ENCODE results near the gene STAG3.
"Not testable (repeated sequence)": the region's sequence is repeated elsewhere in the genome, so short reads cannot be mapped to it uniquely, and the experiment has no call there.

Gene STAG3

DNA sequence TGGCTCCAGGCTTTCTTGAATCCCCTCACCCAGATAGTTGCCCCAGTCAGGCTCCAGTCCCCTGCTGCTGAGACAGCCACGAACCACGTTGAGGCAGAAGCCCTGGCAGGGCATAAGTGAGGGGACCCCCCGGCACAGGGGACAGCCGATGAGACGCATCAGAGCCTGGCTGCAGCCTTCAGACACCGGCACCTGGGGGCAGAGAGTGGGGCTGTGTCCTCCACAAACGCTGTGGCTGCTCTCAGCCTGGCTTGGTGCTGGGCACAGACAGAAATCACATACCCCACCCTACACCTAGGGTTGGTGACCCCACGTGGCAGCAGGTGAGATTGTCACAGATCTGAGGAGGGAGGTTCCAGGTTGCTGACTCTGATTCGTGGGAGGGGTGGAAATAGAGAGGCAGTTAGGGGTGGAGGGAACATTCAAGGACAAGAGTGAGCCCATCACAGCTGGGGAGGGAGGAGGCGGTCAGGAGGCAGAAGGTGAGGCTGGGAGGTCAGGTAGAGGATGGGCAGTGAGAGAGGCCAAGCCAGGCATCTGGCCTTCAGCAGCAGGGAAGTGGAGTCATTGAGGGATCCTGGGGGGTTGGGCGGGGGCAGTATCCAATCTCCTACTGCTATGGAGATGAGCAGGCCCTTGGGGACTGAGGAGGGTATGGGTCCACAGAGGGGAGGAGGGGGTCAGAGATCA, 3.8 kb upstream of the STAG3 start:
- H3K4me3 ChIP-seq (ENCODE audit: low read length) = no peak overlapping the region
- no peak for TF ChIP-seq ZNF274 (IDR thresholded peaks at IDR 0.05; ENCODE audit: low read depth, low read length)

DNA sequence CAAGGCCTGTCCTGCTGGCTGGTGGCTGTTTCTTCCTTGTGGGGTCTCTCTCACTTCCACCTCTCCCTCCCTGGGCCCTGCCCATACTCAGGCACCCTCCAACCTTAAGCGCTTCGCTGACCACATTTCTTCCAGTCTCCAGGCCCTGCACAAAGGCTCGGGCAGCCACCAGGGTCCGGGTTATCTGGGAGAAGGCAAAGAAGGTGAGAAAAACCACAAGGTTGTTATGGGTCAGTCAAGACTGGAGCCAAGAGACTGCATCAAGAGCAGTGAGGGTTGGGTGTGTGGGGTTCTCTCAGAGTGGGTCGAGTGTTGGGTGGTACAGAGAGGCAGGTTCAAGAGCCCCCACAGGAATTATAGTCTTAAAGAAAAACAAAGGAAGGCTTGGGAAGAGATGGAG, 3.1 kb upstream of the STAG3 start:
- no peak for TF ChIP-seq ZNF274 (IDR thresholded peaks at IDR 0.05; ENCODE audit: low read depth, low read length)

DNA sequence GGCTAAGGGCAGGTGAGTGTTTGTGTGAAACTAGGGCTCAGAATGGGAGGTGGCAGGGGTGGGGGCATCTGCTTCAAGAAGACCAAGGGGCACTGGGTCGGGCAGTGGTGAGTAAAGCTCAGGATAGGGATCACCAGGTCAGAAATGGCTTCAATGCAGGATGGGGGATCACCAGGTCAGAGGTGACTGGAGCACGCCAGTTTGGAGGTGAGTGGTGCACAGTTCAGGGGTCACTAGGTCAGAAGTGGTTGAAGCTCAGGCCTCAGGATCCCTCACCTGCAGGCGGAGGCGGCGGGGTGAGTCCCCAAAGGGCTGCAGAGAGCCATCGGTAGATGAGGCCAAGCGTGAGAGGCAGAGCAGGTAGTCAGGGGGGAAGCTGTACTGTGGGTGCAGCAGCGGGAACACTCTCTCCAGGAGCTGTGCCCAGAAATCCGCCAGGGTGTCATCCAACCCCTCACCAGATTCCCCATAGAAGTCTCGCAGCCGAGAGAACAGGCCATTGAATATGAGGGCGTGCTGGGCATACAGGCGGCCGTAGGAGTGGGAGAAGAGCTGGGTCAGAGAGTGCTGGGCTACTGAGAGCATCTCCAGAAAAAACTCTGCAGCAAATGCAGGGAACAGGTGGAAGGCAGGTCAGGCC, 2.3 kb upstream of the STAG3 start:
- TF ChIP-seq ZNF274 (IDR thresholded peaks at IDR 0.05; ENCODE audit: low read depth, low read length) = no peak
- H3K4me3 ChIP-seq (ENCODE audit: low read length) = no peak overlapping the region

More for the DNA sequence above, 3.1 kb upstream of the STAG3 start:
- H3K4me3 ChIP-seq (ENCODE audit: low read length) = no peak overlapping the region

DNA sequence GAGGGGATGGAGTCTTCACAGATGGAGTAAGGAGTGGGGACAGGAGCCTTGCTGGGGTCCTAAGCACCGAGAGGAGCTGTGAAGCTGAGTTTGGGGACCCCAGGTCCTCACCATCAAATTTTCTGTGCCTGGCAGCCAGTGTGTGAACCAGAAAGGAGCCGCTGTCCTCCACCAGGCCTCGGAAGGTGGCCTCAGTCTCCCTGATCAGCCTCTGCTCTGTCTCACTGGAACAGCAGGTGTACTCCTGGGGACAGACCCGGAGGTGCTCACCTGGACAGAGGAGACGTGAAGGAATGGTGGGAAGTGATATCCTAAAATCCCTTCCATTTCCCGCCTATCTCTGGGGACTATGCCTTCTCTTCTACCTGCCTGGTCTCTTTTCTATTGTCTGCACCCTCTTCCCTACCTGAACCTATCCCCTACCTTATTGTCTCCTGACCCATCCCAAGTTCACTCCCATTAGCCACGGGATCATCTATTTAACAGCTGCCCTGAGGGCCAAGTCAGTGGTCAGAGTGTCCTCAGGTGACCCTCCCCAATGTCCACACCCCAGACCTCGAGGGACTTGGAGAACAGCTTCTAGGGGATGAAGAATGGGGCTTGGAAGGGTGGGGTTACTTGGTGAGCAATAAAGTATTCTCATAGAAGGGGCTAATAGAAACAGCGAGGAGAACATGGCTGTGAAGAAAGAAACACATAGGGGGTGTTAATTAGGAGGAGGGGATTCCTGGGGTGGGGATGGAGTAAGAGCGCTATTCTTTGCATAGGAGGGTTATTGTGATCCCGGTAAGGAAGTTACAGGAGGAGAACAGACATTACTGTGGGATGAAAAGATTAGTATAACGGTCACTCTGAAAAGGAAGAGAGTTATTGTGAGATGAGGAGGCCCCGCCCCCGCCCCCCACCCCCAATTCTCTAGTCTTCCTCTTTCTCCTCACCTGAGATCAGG, 1.3 kb upstream of the STAG3 start:
- TF ChIP-seq ZNF274 (IDR thresholded peaks at IDR 0.05; ENCODE audit: low read depth, low read length) = no peak
- peak overlapping the region; percentile 63 for H3K4me3 ChIP-seq (ENCODE audit: low read length)

DNA sequence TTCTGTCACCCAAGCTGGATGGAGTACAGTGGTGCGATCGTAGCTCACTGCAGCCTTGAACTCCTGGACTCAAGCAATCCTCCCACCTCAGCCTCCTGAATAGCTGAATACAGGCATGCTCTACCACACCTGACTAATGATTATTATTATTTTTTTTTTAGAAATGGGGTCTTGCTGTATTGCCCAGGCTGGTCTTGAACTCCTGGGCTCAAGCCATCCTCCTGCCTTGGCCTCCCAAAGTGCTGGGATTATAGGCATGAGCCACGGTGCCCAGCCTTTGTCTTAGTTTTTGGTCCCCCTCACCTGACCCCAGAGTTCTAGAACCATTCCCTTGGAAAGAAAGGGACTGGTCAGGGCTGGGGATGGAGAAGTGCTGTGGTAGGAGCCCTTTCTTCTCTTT, 2.4 kb downstream of the STAG3 start:
- H3K4me3 ChIP-seq (ENCODE audit: low read length) = not testable (repeated sequence)

DNA sequence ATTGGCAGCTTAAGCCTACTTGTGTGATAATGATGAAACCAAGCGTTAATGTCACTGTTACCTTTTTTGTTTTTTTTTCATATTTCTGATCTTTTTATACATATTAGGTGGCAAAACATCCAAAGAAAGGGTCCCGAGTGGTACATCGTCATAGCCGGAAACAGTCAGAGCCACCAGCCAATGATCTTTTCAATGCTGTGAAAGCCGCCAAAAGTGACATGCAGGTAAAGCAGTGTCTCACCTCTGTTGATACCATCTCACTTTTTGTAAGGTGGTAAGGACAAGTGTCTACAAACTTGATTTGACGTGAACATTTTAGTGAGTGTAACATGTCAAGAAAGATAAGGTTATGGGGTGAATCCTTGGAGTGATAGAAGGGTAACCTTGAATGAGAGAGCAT, 4.9 kb downstream of the STAG3 start:
- H3K4me3 ChIP-seq (ENCODE audit: low read length) = not testable (repeated sequence)

DNA sequence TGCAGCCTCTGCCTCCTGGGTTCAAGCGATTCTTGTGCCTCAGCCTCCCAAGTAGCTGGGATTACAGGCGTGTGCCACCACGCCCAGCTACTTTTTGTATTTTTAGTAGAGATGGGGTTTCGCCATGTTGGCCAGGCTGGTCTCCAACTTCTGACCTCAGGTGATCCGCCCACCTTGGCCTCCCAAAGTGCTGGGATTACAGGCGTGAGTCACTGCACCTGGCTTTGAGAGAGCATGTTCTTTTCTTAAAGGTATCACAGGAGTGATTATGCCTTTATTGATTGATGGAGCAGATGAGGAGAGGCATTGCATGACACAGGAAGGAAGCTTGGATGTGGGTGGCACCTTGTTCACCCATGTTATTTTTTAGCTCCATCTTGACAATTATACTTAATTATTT, 5.4 kb downstream of the STAG3 start:
- not testable (repeated sequence) for H3K4me3 ChIP-seq (ENCODE audit: low read length)

DNA sequence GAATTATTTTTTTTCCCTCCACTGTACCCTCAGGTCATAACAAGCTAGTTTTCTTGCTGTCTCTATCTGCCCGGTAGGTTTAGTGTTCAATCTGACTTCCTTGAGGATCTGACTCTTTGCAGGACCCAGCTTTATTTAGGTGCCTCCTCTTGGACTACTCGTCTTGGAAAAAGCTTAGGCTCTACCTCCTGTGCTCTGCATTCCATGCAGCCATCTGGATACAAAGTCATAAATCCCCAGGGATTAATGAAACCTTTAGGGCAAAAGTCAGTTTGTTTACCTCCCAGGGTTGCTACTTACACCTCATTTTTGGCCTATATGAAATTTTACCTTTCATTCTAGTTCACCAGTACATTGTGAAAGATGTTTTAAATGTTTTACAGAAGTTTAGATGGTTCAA, 8.0 kb downstream of the STAG3 start:
- no peak for TF ChIP-seq ZNF274 (IDR thresholded peaks at IDR 0.05; ENCODE audit: low read depth, low read length)
- H3K4me3 ChIP-seq (ENCODE audit: low read length) = no peak overlapping the region

DNA sequence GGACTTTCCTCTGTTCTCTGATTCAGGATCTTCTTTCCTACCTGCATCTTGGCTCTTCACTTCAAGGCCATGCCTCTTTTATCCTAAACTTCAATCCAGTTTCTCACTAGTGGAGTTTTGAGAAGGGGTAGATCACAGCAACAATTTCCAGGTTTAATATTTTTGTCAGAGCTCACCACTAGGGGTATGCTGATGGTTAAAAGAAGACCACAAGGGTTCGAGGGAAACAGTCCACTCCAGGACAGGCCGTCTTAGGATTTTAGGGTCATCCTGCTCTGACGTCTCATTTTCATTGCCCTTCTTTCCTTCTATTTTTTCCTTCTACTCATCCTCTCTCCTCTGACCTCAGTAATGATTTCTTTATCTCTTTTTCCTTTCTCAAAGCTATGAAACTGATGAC, 11.3 kb downstream of the STAG3 start:
- no peak overlapping the region for H3K4me3 ChIP-seq (ENCODE audit: low read length)
- TF ChIP-seq ZNF274 (IDR thresholded peaks at IDR 0.05; ENCODE audit: low read depth, low read length) = no peak

DNA sequence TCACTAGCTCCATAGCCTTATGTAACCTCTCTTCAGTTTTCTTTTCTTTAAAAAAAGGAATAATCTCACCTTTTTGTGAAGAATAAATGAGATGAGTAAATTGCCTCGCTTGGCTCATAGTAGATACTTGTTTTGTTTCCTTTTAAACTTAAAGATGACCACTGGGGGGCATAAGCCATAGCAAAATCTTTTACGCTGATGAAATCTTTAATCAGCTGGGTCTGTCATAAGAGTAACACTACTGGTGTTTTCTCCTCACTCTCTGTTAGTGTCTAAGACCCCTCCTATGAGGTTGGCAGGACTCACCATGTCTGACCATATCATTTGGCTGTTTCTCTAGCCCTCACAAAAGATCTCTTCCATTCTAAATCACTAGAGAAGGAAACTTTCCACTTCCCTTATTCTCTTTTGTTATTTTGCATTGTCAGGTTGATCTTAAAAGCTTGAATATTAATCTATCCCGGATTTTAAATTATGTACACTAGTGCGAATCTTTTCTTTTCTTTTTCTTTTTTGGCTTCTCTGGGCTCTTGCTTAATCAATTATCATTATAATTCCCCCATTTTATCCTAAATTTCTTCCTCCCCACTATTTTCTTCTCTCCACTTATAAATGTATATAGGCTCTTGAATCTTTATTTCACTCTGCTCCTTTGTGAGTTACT, 12.5 kb downstream of the STAG3 start:
- no peak for TF ChIP-seq ZNF274 (IDR thresholded peaks at IDR 0.05; ENCODE audit: low read depth, low read length)
- H3K4me3 ChIP-seq (ENCODE audit: low read length) = no peak overlapping the region

DNA sequence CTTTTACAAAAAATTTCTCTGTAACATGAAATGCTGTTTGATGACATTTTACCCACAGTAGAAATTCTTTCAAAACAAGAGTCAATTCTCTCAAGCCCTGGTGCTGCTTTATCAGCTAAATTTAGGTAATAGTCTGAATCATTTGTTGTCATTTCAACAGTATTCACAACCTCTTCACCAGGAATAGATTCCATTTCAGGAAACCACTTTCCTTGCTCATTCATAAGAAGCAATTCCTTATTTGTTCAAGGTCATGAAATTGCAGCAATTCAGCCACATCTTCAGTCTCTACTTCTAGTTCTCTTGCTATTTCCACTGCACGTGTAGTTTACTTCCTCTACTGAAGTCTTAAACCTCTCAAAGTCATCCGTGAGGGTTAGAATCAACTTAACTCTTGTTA, 14.1 kb downstream of the STAG3 start:
- no peak for TF ChIP-seq ZNF274 (IDR thresholded peaks at IDR 0.05; ENCODE audit: low read depth, low read length)
- H3K4me3 ChIP-seq (ENCODE audit: low read length) = no peak overlapping the region

DNA sequence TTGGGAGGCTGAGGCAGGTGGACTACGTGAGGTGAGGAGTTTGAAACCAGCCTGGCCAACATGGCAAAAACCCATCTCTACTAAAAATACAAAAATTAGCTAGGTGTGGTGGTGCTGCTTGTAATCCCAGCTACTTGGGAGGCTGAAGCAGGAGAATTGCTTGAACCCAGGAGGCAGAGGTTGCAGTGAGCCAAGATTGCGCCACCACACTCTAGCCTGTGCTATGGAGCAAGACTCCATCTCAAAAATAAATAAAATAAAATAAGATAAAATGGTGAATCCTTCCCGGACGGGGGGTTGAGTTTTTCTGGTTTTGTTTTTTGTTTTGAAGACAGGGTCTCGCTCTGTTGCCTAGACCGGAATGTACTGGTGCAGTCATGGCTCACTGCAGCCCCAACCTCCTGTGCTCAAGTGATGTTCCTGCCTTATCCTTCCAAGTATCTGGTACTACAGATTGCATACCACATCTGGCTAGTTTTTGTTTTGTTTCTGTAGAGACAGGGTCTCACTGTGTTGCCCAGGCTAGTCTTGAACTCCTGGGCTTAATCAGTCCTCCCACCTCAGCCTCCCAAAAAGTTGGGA, 14.7 kb downstream of the STAG3 start:
- not testable (repeated sequence) for H3K4me3 ChIP-seq (ENCODE audit: low read length)

DNA sequence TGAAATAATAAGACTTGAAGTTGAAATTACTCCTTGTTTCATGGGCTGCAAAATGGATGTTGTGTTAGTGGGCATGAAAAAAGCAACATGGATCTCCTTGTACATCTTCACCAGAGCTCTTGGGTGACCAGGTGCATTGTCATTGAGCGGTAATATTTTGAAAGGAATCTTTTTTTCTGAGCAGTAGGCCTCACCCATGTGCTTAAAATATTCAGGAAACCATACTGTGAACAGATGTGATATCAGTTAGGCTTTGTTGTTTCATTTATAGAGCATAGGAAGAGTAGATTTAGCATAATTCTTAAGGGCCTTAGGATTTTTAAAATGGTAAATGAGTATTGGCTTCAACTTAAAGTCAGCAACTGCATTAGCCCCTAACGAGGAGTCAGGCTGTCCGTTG, 15.3 kb downstream of the STAG3 start:
- no peak overlapping the region for H3K4me3 ChIP-seq (ENCODE audit: low read length)
- no peak for TF ChIP-seq ZNF274 (IDR thresholded peaks at IDR 0.05; ENCODE audit: low read depth, low read length)

DNA sequence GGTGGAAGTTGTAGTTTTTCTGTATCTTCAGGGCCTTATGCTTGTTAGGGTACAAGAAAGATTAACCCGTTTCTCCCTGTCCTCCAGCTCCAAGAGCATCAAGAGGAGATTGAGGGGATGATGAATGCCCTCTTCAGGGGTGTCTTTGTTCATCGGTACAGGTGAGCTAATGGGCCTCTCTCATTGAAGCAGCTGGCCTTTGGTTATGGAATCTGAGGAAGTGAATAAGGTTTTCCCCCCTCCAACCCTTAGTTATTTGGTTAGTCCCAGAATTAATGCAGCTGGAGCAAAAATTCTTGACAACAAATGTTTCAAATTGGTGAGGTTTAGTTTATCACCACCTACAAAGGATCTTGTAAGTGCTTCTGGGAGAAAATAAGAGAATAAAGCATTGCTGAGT, 17.5 kb downstream of the STAG3 start:
- H3K4me3 ChIP-seq (ENCODE audit: low read length) = no peak overlapping the region
- no peak for TF ChIP-seq ZNF274 (IDR thresholded peaks at IDR 0.05; ENCODE audit: low read depth, low read length)

DNA sequence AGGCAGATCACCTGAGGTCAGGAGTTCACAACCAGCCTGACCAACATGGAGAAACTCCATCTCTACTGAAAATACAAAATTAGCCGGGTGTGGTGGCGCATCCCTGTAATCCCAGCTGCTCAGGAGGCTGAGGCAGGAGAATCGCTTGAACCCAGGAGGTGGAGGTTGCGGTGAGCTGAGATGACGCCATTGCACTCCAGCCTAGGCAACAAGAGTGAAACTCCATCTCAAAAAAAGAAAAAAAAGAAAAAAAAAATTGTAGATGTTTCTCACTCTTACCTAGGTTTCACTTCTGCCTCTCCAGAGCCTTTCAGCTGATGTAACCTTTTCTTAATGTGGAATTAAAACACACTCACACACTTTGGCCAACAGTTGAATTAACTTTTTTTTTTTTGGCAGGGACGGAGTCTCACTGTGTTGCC, 18.2 kb downstream of the STAG3 start:
- not testable (repeated sequence) for H3K4me3 ChIP-seq (ENCODE audit: low read length)
